Right atrium auricular region (tissue), 2 donors: ENCODE results near the gene KRT2. TPM values are rescaled to one million over a fixed set of nuclear protein-coding genes. Genes with fewer than 3 reads are reported as not detected.

Experiments
- DNase-seq: peaks from one replicate; pipeline ENCODE4 v3.0.0-alpha.2; 2019; ENCODE audit warnings: low spot score
- H3K27ac ChIP-seq, 2 donors: fragments of 200-600 bp; sonication (generic); 1 replicate in 1 of 2; 2 replicates in 1 of 2; pipeline ENCODE4 v1.5.1; 2016 to 2019
- H3K27me3 ChIP-seq, 2 donors: fragments of 200-600 bp; sonication (generic); one replicate each; pipeline versions ENCODE4 v1.5.1 to v1.6.0; 2017 to 2019
- H3K36me3 ChIP-seq: fragments of 200-600 bp; sonication (generic); one replicate; pipeline ENCODE4 v1.5.1; 2016
- H3K4me1 ChIP-seq, 2 donors: fragments of 200-600 bp; sonication (generic); one replicate each; pipeline versions ENCODE4 v1.5.1 to v1.6.0; 2017 to 2019
- H3K4me3 ChIP-seq, 2 donors: fragments of 200-600 bp; sonication (generic); 1 replicate in 1 of 2; 2 replicates in 1 of 2; pipeline ENCODE4 v1.5.1; 2017 to 2019; ENCODE audit warnings: mild to moderate bottlenecking in 1 of 2, moderate library complexity in 1 of 2
- H3K9me3 ChIP-seq, 2 donors: fragments of 200-600 bp; sonication (generic); one replicate each; pipeline ENCODE4 v1.5.1; 2019
- CTCF ChIP-seq, 2 donors: fragments of 200-600 bp; sonication (generic); IDR thresholded peaks; one replicate each; pipeline ENCODE4 v1.5.1; 2019; ENCODE audit warnings: antibody characterized with exemption in 2 of 2
- total RNA-seq, 2 donors: library from RNA; depleted of rRNA; stranded (reverse); fragments of >200 nt; gene quantifications; one replicate each; pipeline ENCODE4 v1.1.0, GENCODE V29; 2016

Gene KRT2
- total RNA-seq, 2 donors from 2014 or later: not detected

DNA sequence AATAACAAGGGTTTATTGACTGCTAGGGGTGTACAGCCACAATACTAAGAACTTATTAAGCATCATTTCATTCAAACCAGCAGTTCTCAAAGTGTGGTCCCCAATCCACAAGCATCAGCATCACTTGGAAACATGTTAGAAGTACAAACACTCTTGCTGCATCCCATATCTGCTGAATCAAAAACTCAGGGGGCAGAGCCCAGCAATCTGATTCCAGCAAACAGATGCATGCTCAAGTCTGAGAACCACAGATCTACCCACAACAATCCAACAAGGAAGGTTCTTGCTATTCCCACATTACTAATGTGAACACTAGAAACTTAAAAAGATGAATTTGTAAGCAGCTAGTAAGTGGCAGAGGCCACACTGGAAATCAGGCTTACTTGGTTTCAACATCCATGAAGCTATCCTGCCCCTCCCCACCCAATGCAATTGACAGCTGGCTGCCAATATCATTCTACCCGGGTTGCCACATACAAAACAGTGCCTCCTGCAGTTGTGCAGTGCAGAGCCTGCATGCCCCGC is 45.1 kb upstream of the KRT2 start:
- no peaks in the 10 kb centered on the region for H3K9me3 ChIP-seq
- no peak for DNase-seq
- H3K36me3 ChIP-seq: no peaks in the 10 kb centered on the region
- no peak for TF ChIP-seq CTCF (IDR thresholded peaks at IDR 0.05)
- H3K4me3 ChIP-seq: no peak overlapping the region
- no peaks in the 10 kb centered on the region for H3K27me3 ChIP-seq
- peaks cover 0 to 11% of the 10 kb centered on the region in 2 donors for H3K4me1 ChIP-seq
- no peak overlapping the region for H3K27ac ChIP-seq

- Histone ChIP-seq H3K27ac (no peak overlapping the region), H3K36me3 (no peaks in the 10 kb centered on the region), H3K4me1 (peaks cover 0 to 11% of the 10 kb centered on the region in 2 donors), H3K27me3 (no peaks in the 10 kb centered on the region), H3K4me3 (no peak overlapping the region), H3K9me3 (no peaks in the 10 kb centered on the region)
- DNase-seq: no peak
- no peak for TF ChIP-seq CTCF (IDR thresholded peaks at IDR 0.05)
These were observed 44.6 kb upstream of the KRT2 start for GRCh38 chr12:52696588-52696987.

GRCh38 chr12:52695039-52695438 is 43.0 kb upstream of the KRT2 start:
- H3K36me3 ChIP-seq: no peaks in the 10 kb centered on the region
- TF ChIP-seq CTCF (IDR thresholded peaks at IDR 0.05): no peak
- no peak overlapping the region for H3K27ac ChIP-seq
- no peak for DNase-seq
- H3K9me3 ChIP-seq: no peaks in the 10 kb centered on the region
- H3K27me3 ChIP-seq: no peaks in the 10 kb centered on the region
- peaks cover 0 to 22% of the 10 kb centered on the region in 2 donors for H3K4me1 ChIP-seq
- H3K4me3 ChIP-seq: no peak overlapping the region

- Histone ChIP-seq H3K4me3 (no peak overlapping the region), H3K9me3 (no peaks in the 10 kb centered on the region), H3K4me1 (peaks cover 0 to 15% of the 10 kb centered on the region in 2 donors), H3K36me3 (no peaks in the 10 kb centered on the region), H3K27me3 (no peaks in the 10 kb centered on the region), H3K27ac (no peak overlapping the region)
- DNase-seq: no peak
- TF ChIP-seq CTCF (IDR thresholded peaks at IDR 0.05): no peak
These were observed 42.1 kb upstream of the KRT2 start for GRCh38 chr12:52694151-52694550.

DNA sequence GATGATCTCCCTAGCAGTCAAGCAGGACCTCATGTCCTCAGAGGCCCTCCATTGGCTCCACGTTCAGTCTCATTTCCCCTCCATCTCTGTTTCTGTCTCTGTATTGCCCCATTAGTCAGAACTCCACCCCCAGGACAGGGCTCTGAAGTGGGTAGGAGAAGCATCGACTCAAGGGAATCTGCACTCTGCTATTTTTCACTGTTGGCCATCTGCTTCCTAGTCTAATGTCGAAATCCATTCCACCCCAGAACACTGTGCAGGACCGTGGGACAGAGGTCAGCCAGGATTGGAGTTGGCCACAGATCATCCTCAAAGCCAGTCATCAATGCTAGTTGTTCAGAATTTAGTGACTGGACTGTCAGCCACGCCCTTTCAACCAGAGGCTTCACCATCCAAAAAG is 41.2 kb upstream of the KRT2 start:
- Histone ChIP-seq H3K9me3 (no peaks in the 10 kb centered on the region), H3K27ac (no peak overlapping the region), H3K27me3 (no peaks in the 10 kb centered on the region), H3K4me1 (peaks cover 0 to 11% of the 10 kb centered on the region in 2 donors), H3K36me3 (no peaks in the 10 kb centered on the region), H3K4me3 (no peak overlapping the region)
- DNase-seq: no peak
- no peak for TF ChIP-seq CTCF (IDR thresholded peaks at IDR 0.05)

- Histone ChIP-seq H3K9me3 (no peaks in the 10 kb centered on the region), H3K36me3 (no peaks in the 10 kb centered on the region), H3K27ac (no peak overlapping the region), H3K27me3 (no peaks in the 10 kb centered on the region), H3K4me3 (no peak overlapping the region), H3K4me1 (peaks cover 0 to 11% of the 10 kb centered on the region in 2 donors)
- DNase-seq: no peak
- TF ChIP-seq CTCF (IDR thresholded peaks at IDR 0.05): no peak
These were observed 40.2 kb upstream of the KRT2 start for GRCh38 chr12:52692254-52692653.
